ENCODE measurements around the gene LPP.

GRCh38 chr3:188350961-188351360 lies 197.0 kb downstream of the LPP start:
- no peak for TF ChIP-seq CTCF (IDR thresholded peaks at IDR 0.05)
- TF ChIP-seq POLR2A (IDR thresholded peaks at IDR 0.05; ENCODE audit: low read depth) = no peak
